Measurements from ENCODE around the gene KCND2.

Gene KCND2

DNA sequence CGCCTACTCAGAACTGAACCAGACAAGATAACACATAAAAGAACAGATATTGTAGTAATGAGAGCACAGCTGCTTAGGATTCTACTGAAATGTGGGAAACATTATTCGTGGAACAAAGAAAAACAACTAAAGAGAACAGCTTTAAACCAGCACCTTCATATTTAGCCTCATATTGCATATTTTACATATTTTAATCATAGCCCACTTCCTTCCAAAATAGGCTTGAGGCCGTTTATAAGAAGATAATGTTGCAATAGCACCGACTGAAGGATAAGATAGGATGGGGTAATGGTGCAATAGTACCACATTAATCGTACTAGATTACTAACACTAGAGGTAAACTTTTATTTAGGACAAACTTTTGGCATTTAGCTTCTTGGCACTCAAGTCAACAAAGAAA lies 71.3 kb downstream of the KCND2 start:
- H3K4me3 ChIP-seq (ENCODE audit: low read depth, low read length) = no peak overlapping the region
- DNase-seq (ENCODE audit: low read depth) = peak; percentile 56
- TF ChIP-seq, protein P1, sequence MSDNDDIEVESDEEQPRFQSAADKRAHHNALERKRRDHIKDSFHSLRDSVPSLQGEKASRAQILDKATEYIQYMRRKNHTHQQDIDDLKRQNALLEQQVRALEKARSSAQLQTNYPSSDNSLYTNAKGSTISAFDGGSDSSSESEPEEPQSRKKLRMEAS (IDR thresholded peaks at IDR 0.05; ENCODE audit: low read depth, low read length) = no peak
- TF ChIP-seq POLR2A (IDR thresholded peaks at IDR 0.05; ENCODE audit: extremely low read depth, insufficient read length) (no peak), MYC (IDR thresholded peaks at IDR 0.05; ENCODE audit: low read depth, low read length) (no peak)
- TF ChIP-seq, protein P2, sequence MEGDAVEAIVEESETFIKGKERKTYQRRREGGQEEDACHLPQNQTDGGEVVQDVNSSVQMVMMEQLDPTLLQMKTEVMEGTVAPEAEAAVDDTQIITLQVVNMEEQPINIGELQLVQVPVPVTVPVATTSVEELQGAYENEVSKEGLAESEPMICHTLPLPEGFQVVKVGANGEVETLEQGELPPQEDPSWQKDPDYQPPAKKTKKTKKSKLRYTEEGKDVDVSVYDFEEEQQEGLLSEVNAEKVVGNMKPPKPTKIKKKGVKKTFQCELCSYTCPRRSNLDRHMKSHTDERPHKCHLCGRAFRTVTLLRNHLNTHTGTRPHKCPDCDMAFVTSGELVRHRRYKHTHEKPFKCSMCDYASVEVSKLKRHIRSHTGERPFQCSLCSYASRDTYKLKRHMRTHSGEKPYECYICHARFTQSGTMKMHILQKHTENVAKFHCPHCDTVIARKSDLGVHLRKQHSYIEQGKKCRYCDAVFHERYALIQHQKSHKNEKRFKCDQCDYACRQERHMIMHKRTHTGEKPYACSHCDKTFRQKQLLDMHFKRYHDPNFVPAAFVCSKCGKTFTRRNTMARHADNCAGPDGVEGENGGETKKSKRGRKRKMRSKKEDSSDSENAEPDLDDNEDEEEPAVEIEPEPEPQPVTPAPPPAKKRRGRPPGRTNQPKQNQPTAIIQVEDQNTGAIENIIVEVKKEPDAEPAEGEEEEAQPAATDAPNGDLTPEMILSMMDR (IDR thresholded peaks at IDR 0.05; ENCODE audit: low read depth, low read length) = no peak

DNA sequence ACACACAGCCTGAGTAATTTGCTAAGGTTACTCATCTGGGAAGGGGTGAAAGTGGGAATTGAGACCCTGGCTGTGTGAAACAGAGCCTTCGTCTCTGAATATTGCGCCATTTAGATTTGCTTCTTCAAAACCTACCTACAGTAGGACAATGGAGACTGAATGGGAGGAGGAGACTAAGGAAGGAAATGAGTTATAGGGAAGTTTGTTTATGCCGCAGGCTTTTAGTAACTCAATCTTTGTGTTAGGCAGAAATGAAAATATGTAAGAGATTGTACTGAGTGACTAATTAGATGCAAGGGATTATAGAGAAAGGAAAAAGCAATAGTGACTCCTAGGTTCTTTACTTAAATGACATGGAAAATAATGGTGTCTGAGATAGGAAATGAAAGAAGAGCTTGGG lies 80.2 kb downstream of the KCND2 start:
- TF ChIP-seq POLR2A (IDR thresholded peaks at IDR 0.05; ENCODE audit: extremely low read depth, insufficient read length) (no peak), MYC (IDR thresholded peaks at IDR 0.05; ENCODE audit: low read depth, low read length) (no peak)
- TF ChIP-seq, protein P2 (IDR thresholded peaks at IDR 0.05; ENCODE audit: low read depth, low read length) = no peak
- TF ChIP-seq, protein P1 (IDR thresholded peaks at IDR 0.05; ENCODE audit: low read depth, low read length) = no peak
- peak; percentile 5 for DNase-seq (ENCODE audit: low read depth)
- H3K4me3 ChIP-seq (ENCODE audit: low read depth, low read length) = no peak overlapping the region

DNA sequence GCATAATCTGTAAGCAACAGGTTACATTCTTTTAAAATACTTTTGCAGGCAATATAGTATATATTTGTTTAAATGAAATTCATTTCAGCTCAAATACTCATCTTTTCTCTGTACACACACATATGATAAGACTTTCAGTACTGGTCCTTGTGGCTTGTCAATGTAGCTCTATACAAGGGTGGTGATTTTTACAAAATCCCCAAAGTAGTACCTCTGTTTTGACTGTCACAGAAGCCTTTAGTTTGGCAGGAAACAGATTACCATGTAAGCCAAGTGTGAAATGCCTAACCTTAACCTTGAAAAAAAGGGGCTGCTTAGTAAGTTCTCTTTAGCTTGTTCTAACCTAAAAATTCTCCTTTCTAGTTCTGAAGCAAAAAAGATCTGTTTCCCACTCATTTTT lies 87.9 kb downstream of the KCND2 start:
- H3K4me3 ChIP-seq (ENCODE audit: low read depth, low read length) = no peak overlapping the region
- TF ChIP-seq, protein P2 (IDR thresholded peaks at IDR 0.05; ENCODE audit: low read depth, low read length) = no peak
- TF ChIP-seq POLR2A (IDR thresholded peaks at IDR 0.05; ENCODE audit: extremely low read depth, insufficient read length) (no peak), MYC (IDR thresholded peaks at IDR 0.05; ENCODE audit: low read depth, low read length) (no peak)
- TF ChIP-seq, protein P1 (IDR thresholded peaks at IDR 0.05; ENCODE audit: low read depth, low read length) = no peak
- no peak for DNase-seq (ENCODE audit: low read depth)

DNA sequence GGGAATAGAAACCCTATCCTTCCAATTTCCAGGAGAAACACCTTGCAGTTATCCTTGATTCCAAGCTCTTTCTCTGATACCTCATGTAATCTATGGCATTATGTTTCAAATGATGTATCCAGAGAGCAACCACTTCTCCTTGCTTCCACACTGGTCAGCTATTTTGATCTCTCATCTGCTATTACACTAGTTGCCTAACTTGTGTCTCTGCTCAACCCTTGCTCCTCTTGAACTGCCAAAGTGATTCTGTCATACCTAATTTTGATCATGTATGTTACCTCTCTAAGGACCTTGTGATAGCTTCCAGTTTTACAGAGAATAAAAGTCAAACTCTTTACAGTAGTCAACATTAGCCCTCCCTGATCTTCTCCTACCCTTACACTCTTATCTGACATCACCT lies 90.4 kb downstream of the KCND2 start:
- TF ChIP-seq, protein P1 (IDR thresholded peaks at IDR 0.05; ENCODE audit: low read depth, low read length) = no peak
- TF ChIP-seq POLR2A (IDR thresholded peaks at IDR 0.05; ENCODE audit: extremely low read depth, insufficient read length) (no peak), MYC (IDR thresholded peaks at IDR 0.05; ENCODE audit: low read depth, low read length) (no peak)
- TF ChIP-seq, protein P2 (IDR thresholded peaks at IDR 0.05; ENCODE audit: low read depth, low read length) = no peak
- no peak overlapping the region for H3K4me3 ChIP-seq (ENCODE audit: low read depth, low read length)
- no peak for DNase-seq (ENCODE audit: low read depth)

DNA sequence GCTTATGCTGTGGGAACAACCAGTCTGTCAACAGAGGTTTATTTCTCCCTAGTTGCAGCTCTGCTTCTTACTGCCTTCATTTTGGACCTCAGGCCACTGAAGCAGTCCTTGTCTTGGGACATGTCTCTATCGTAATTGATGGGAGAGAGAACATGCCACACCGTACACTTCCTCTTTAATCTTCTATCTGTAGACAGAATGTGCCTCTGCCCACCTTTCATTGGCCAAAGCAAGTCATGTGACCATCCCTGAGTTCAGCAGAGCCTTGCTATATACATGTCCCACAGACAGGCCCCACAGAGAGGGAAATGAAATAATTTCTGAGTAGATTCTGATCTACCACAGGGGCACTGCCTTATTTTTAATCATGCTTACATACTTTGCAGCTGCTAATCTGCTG lies 98.0 kb downstream of the KCND2 start:
- peak; percentile 65 for DNase-seq (ENCODE audit: low read depth)
- H3K4me3 ChIP-seq (ENCODE audit: low read depth, low read length) = no peak overlapping the region
- TF ChIP-seq POLR2A (IDR thresholded peaks at IDR 0.05; ENCODE audit: extremely low read depth, insufficient read length) (no peak), MYC (IDR thresholded peaks at IDR 0.05; ENCODE audit: low read depth, low read length) (no peak)
- TF ChIP-seq, protein P1 (IDR thresholded peaks at IDR 0.05; ENCODE audit: low read depth, low read length) = no peak
- TF ChIP-seq, protein P2 (IDR thresholded peaks at IDR 0.05; ENCODE audit: low read depth, low read length) = no peak

DNA sequence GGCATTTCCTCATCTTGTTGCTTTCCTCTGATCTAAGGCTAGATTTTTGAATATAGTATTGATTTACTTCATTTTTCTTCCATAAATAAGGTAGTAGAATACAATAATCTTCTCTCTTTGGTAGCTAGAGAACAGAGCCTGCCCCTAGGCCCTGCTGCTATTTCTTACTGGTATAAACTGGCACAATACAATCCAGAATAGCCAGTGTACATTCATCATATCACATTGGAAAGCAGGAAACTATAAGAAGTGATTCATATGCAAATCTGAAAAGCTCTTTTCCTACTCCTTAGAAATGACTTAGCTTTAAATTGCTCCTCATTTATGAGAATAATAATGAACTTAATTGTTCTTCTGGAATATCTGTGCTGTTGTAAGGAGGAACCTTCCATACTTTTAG lies 100.2 kb downstream of the KCND2 start:
- no peak for TF ChIP-seq MYC (IDR thresholded peaks at IDR 0.05; ENCODE audit: low read depth, low read length)
- TF ChIP-seq, protein P1 (IDR thresholded peaks at IDR 0.05; ENCODE audit: low read depth, low read length) = no peak
- TF ChIP-seq POLR2A (IDR thresholded peaks at IDR 0.05; ENCODE audit: extremely low read depth, insufficient read length) = no peak
- TF ChIP-seq, protein P2 (IDR thresholded peaks at IDR 0.05; ENCODE audit: low read depth, low read length) = no peak
- DNase-seq (ENCODE audit: low read depth) = no peak
- no peak overlapping the region for H3K4me3 ChIP-seq (ENCODE audit: low read depth, low read length)

Data from NB4 (cell line).